SH-SY5Y (cell line): ENCODE data around the gene VSIG4.

ENCODE experiments used
- GATA2 ChIP-seq: IDR thresholded peaks from 2 replicates; pipeline ENCODE4 v1.6.1; 2011; ENCODE audit warnings: mild to moderate bottlenecking, low read depth, low read length
- GATA3 ChIP-seq: IDR thresholded peaks from 2 replicates; pipeline ENCODE4 v1.6.1; 2011; ENCODE audit warnings: low read depth, mild to moderate bottlenecking, low read length, moderate library complexity

DNA sequence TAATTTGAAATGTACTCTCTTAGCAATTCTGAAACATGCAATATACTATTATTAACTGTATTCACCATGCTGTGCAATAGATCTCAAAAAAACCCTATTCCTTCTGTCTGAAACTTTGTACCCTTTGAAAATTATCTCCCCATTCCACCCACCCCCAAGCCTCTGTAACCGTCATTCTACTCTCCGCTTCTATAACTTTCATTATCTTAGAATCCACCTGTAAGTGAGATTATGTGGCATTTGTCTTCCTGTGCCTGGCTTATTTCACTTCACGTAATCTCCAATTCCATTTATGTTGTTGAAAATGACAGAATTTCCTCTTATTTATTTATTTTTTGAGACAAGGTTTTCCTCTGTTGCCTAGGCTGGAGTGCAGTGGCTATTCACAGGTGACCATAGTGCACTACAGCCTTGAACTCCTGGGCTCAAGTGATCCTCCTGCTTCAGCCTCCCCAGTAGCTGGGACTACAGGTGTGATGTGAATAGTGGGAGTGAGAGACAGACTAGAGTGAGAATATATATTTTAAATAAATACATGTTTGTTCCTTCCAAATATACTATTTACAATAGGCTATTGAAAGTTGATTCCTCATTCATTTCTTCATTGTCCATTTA is 30.5 kb downstream of the VSIG4 start:
- TF ChIP-seq GATA2 (no peak), GATA3 (no peak)
